Measurements from ENCODE around the gene NPTN.

Gene NPTN

GRCh38 chr15:73594109-73594508, 39.1 kb downstream of the NPTN start:
- no peak for TF ChIP-seq TAF1 (IDR thresholded peaks at IDR 0.05; ENCODE audit: borderline replicate concordance, insufficient read depth, low read length)
- no peak for TF ChIP-seq REST (IDR thresholded peaks at IDR 0.05; ENCODE audit: insufficient read depth in 1 of 2, low read depth in 2 of 2, low read length in 2 of 2)
- TF ChIP-seq SIN3A (IDR thresholded peaks at IDR 0.05; ENCODE audit: borderline replicate concordance, insufficient read depth, low read length): no peak
- TF ChIP-seq FOXP2 (optimal IDR thresholded peaks at IDR 0.05; ENCODE audit: borderline replicate concordance, extremely low read depth, extremely low read length, insufficient read depth): no peak
- TF ChIP-seq POLR2AphosphoS5 (IDR thresholded peaks at IDR 0.05; ENCODE audit: low read depth, low read length): no peak

- TF ChIP-seq TAF1 (IDR thresholded peaks at IDR 0.05; ENCODE audit: borderline replicate concordance, insufficient read depth, low read length) (no peak), POLR2AphosphoS5 (IDR thresholded peaks at IDR 0.05; ENCODE audit: low read depth, low read length) (no peak), FOXP2 (optimal IDR thresholded peaks at IDR 0.05; ENCODE audit: borderline replicate concordance, extremely low read depth, extremely low read length, insufficient read depth) (peak; percentile 27)
Measured at GRCh38 chr15:73593304-73594074, 39.7 kb downstream of the NPTN start.

GRCh38 chr15:73590263-73590662, 42.9 kb downstream of the NPTN start:
- TF ChIP-seq TAF1 (IDR thresholded peaks at IDR 0.05; ENCODE audit: borderline replicate concordance, insufficient read depth, low read length) (no peak), SIN3A (IDR thresholded peaks at IDR 0.05; ENCODE audit: borderline replicate concordance, insufficient read depth, low read length) (no peak)

- TF ChIP-seq SIN3A (IDR thresholded peaks at IDR 0.05; ENCODE audit: borderline replicate concordance, insufficient read depth, low read length) (no peak), TAF1 (IDR thresholded peaks at IDR 0.05; ENCODE audit: borderline replicate concordance, insufficient read depth, low read length) (no peak), REST (IDR thresholded peaks at IDR 0.05; ENCODE audit: insufficient read depth in 1 of 2, low read depth in 2 of 2, low read length in 2 of 2) (no peak), POLR2AphosphoS5 (IDR thresholded peaks at IDR 0.05; ENCODE audit: low read depth, low read length) (no peak), FOXP2 (optimal IDR thresholded peaks at IDR 0.05; ENCODE audit: borderline replicate concordance, extremely low read depth, extremely low read length, insufficient read depth) (no peak)
Measured at GRCh38 chr15:73589766-73590165, 43.4 kb downstream of the NPTN start.

- no peak for TF ChIP-seq FOXP2 (optimal IDR thresholded peaks at IDR 0.05; ENCODE audit: borderline replicate concordance, extremely low read depth, extremely low read length, insufficient read depth)
- TF ChIP-seq TAF1 (IDR thresholded peaks at IDR 0.05; ENCODE audit: borderline replicate concordance, insufficient read depth, low read length): no peak
- TF ChIP-seq SIN3A (IDR thresholded peaks at IDR 0.05; ENCODE audit: borderline replicate concordance, insufficient read depth, low read length): no peak
- no peak for TF ChIP-seq REST (IDR thresholded peaks at IDR 0.05; ENCODE audit: insufficient read depth in 1 of 2, low read depth in 2 of 2, low read length in 2 of 2)
- TF ChIP-seq POLR2AphosphoS5 (IDR thresholded peaks at IDR 0.05; ENCODE audit: low read depth, low read length): no peak
Measured at GRCh38 chr15:73585871-73586654, 47.1 kb downstream of the NPTN start.
